ENCODE measurements around the gene EDEM1. TPM values are rescaled to one million over a fixed set of nuclear protein-coding genes. Genes with fewer than 3 reads are reported as not detected.

EDEM1 gene
- total RNA-seq, 2 donors from 2014 or later = 8.1 to 11.2 TPM

- Histone ChIP-seq H3K36me3 (peaks cover 94% of the 10 kb centered on the region), H3K27ac (no peak overlapping the region), H3K9me3 (no peaks in the 10 kb centered on the region), H3K27me3 (no peaks in the 10 kb centered on the region), H3K4me3 (no peak overlapping the region), H3K4me1 (no peaks in the 10 kb centered on the region)
- TF ChIP-seq, protein P1, sequence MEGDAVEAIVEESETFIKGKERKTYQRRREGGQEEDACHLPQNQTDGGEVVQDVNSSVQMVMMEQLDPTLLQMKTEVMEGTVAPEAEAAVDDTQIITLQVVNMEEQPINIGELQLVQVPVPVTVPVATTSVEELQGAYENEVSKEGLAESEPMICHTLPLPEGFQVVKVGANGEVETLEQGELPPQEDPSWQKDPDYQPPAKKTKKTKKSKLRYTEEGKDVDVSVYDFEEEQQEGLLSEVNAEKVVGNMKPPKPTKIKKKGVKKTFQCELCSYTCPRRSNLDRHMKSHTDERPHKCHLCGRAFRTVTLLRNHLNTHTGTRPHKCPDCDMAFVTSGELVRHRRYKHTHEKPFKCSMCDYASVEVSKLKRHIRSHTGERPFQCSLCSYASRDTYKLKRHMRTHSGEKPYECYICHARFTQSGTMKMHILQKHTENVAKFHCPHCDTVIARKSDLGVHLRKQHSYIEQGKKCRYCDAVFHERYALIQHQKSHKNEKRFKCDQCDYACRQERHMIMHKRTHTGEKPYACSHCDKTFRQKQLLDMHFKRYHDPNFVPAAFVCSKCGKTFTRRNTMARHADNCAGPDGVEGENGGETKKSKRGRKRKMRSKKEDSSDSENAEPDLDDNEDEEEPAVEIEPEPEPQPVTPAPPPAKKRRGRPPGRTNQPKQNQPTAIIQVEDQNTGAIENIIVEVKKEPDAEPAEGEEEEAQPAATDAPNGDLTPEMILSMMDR (IDR thresholded peaks at IDR 0.05) = no peak
- no peak for DNase-seq (ENCODE audit: low spot score)
Measured at GRCh38 chr3:5210926-5211325, 23.4 kb downstream of the EDEM1 start.

GRCh38 chr3:5212628-5213573 lies 25.4 kb downstream of the EDEM1 start:
- Histone ChIP-seq H3K27me3 (no peaks in the 10 kb centered on the region), H3K27ac (no peak overlapping the region), H3K36me3 (peaks cover 86% of the 10 kb centered on the region), H3K9me3 (no peaks in the 10 kb centered on the region), H3K4me3 (no peak overlapping the region), H3K4me1 (no peaks in the 10 kb centered on the region)
- TF ChIP-seq, protein P1 (IDR thresholded peaks at IDR 0.05) = no peak
- no peak for DNase-seq (ENCODE audit: low spot score)

DNA sequence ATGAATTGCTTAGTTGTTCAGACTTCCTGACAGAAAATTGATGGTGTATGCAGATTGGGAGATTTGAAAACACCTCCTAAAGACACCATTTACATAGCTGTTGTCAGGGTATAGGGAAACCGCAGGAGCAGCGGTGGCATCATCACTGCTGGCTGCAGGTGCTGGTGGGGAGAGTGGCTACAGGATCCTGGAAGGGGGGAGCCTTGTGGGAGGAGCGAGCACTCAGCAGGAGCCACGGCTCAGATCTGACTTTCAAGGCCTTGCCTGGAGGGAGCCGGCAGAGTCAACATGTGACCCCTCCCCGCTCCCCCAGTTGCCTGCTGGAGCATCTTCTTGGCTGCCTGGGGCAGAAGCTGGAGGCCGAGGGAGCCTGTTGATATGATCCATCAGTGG lies 26.1 kb downstream of the EDEM1 start:
- H3K4me1 ChIP-seq = no peaks in the 10 kb centered on the region
- H3K36me3 ChIP-seq = peaks cover 80% of the 10 kb centered on the region
- H3K27me3 ChIP-seq = no peaks in the 10 kb centered on the region
- H3K9me3 ChIP-seq = no peaks in the 10 kb centered on the region
- DNase-seq (ENCODE audit: low spot score) = no peak
- no peak overlapping the region for H3K4me3 ChIP-seq
- H3K27ac ChIP-seq = no peak overlapping the region
- TF ChIP-seq, protein P1 (IDR thresholded peaks at IDR 0.05) = no peak

- no peaks in the 10 kb centered on the region for H3K27me3 ChIP-seq
- no peaks in the 10 kb centered on the region for H3K4me1 ChIP-seq
- DNase-seq (ENCODE audit: low spot score) = no peak
- no peaks in the 10 kb centered on the region for H3K9me3 ChIP-seq
- no peak overlapping the region for H3K4me3 ChIP-seq
- TF ChIP-seq, protein P1 (IDR thresholded peaks at IDR 0.05) = no peak
- peaks cover 72% of the 10 kb centered on the region for H3K36me3 ChIP-seq
- H3K27ac ChIP-seq = no peak overlapping the region
Measured at GRCh38 chr3:5214352-5214751, 26.8 kb downstream of the EDEM1 start.

GRCh38 chr3:5217824-5218595 lies 30.5 kb downstream of the EDEM1 start:
- Histone ChIP-seq H3K4me1 (no peaks in the 10 kb centered on the region), H3K27ac (no peak overlapping the region), H3K36me3 (peaks cover 40% of the 10 kb centered on the region), H3K4me3 (no peak overlapping the region), H3K27me3 (no peaks in the 10 kb centered on the region), H3K9me3 (no peaks in the 10 kb centered on the region)
- TF ChIP-seq, protein P1 (IDR thresholded peaks at IDR 0.05) = no peak
- no peak for DNase-seq (ENCODE audit: low spot score)

Data from right atrium auricular region (tissue), 2 donors.